Loucy (cell line): ENCODE results near the gene MAP6.
A peak's percentile ranks its signal among the peaks of the same experiment; 100 is the strongest.

Experiments
- H2AFZ ChIP-seq: fragments of 200-600 bp; sonication (generic); 2 replicates; pipeline ENCODE4 v1.6.0; 2016; ENCODE audit warnings: antibody characterized with exemption, mild to moderate bottlenecking, low read length, moderate library complexity
- H3F3A ChIP-seq: fragments of 200-600 bp; 2 replicates; pipeline ENCODE4 v1.6.0; 2016; ENCODE audit warnings: antibody characterized with exemption, low read depth, mild to moderate bottlenecking
- H3K27me3 ChIP-seq: fragments of 200-600 bp; sonication (generic); 2 replicates; pipeline ENCODE4 v1.6.1; 2014; ENCODE audit warnings: low read length, mild to moderate bottlenecking; ENCODE audit not compliant: insufficient read depth, poor library complexity, severe bottlenecking
- H3K36me3 ChIP-seq: fragments of 200-600 bp; sonication (generic); 2 replicates; pipeline ENCODE4 v1.6.1; 2016; ENCODE audit warnings: low read length; ENCODE audit not compliant: insufficient read depth
- H3K4me1 ChIP-seq: fragments of 200-600 bp; sonication (generic); 2 replicates; pipeline ENCODE4 v1.5.1; 2014; ENCODE audit warnings: low read length, mild to moderate bottlenecking; ENCODE audit not compliant: insufficient read depth, poor library complexity, severe bottlenecking
- H3K4me2 ChIP-seq: fragments of 200-600 bp; sonication (generic); 2 replicates; pipeline ENCODE4 v1.6.0; 2014; ENCODE audit warnings: antibody characterized with exemption, low read length, low read depth, mild to moderate bottlenecking; ENCODE audit not compliant: poor library complexity, severe bottlenecking
- H3K4me3 ChIP-seq: fragments of 200-600 bp; sonication (generic); 2 replicates; pipeline ENCODE4 v1.5.1; 2014; ENCODE audit warnings: low read length, mild to moderate bottlenecking, mixed read lengths; ENCODE audit not compliant: poor library complexity, severe bottlenecking
- H3K79me2 ChIP-seq: fragments of 200-600 bp; sonication (generic); 2 replicates; pipeline ENCODE4 v1.6.1; 2014; ENCODE audit warnings: low read length; ENCODE audit not compliant: insufficient read depth
- H3K9ac ChIP-seq: fragments of 200-600 bp; sonication (generic); 2 replicates; pipeline ENCODE4 v1.6.0; 2014; ENCODE audit warnings: mild to moderate bottlenecking, low read depth, low read length, moderate library complexity; ENCODE audit not compliant: poor library complexity, severe bottlenecking
- H3K9me2 ChIP-seq: fragments of 200-600 bp; sonication (generic); replicated peaks from 2 replicates; pipeline ENCODE4 v1.6.1; 2016; ENCODE audit warnings: low read depth, low read length, mixed read lengths
- H3K9me3 ChIP-seq: fragments of 200-600 bp; sonication (generic); 2 replicates; pipeline ENCODE4 v1.6.1; 2014; ENCODE audit warnings: mild to moderate bottlenecking, antibody characterized with exemption, low read length, low read depth; ENCODE audit not compliant: insufficient read depth
- H4K20me1 ChIP-seq: fragments of 200-600 bp; sonication (generic); 2 replicates; pipeline ENCODE4 v1.6.0; 2014; ENCODE audit warnings: antibody characterized with exemption, low read length, mild to moderate bottlenecking; ENCODE audit not compliant: insufficient read depth, poor library complexity, severe bottlenecking
- CTCF ChIP-seq: fragments of 200-600 bp; sonication (generic); conservative IDR thresholded peaks from 2 replicates; pipeline ENCODE4 v1.5.1; 2014; ENCODE audit warnings: mild to moderate bottlenecking, antibody characterized with exemption, low read length
- EZH2phosphoT487 ChIP-seq: fragments of 200-600 bp; IDR thresholded peaks from 2 replicates; pipeline ENCODE4 v1.6.1; 2018; ENCODE audit warnings: antibody characterized with exemption, mild to moderate bottlenecking, moderate library complexity, borderline replicate concordance

The MAP6 gene

GRCh38 chr11:75565221-75565814 is 103.5 kb downstream of the MAP6 start:
- Histone ChIP-seq H3K4me2 (no peak overlapping the region), H3K36me3 (no peaks in the 10 kb centered on the region), H2AFZ (no peak overlapping the region)

DNA sequence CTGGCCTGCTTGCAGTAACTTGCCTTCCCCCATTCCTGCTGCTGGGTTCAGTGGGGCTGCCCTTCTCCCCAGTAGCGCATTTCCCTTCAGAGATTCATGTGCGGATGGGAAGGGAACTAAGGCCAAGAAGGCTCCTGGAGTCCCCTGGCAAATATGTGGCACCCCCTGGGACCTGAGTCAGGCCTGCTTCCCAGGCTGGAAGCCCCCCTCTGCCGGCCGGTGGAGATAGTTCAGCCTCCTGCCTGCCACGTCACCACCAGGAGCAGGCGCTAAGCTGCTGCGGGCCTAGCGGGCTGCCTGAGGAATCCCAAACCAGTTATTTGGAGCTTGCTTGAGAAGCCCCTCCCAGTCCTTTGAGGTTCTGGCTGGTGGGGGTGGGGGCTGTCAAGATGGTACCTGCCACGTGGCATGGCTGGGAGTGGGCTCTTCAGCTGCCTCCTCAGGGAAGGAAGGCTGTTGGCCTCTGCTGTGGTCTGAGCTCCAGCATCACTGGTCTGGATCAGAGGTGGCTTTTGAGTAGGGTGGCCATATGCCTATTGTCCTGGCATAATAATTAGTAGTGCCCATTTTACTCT is 104.8 kb downstream of the MAP6 start:
- TF ChIP-seq EZH2phosphoT487 (no peak), CTCF (no peak)
- no peaks in the 10 kb centered on the region for H3K36me3 ChIP-seq
- H3F3A ChIP-seq: no peaks in the 10 kb centered on the region
- H3K27me3 ChIP-seq: peaks cover 21% of the 10 kb centered on the region
- H3K4me2 ChIP-seq: peak overlapping the region; percentile 71
- H2AFZ ChIP-seq: no peak overlapping the region
- no peaks in the 10 kb centered on the region for H3K9me3 ChIP-seq
- H3K79me2 ChIP-seq: no peaks in the 10 kb centered on the region
- no peak overlapping the region for H3K4me3 ChIP-seq
- no peak overlapping the region for H3K9ac ChIP-seq
- H4K20me1 ChIP-seq: no peaks in the 10 kb centered on the region
- H3K9me2 ChIP-seq: no peaks in the 10 kb centered on the region
- H3K4me1 ChIP-seq: peaks cover 4% of the 10 kb centered on the region

More at GRCh38 chr11:75565221-75565814, 103.5 kb downstream of the MAP6 start:
- Histone ChIP-seq H3K9me3 (no peaks in the 10 kb centered on the region), H3K4me3 (no peak overlapping the region), H3K27me3 (peaks cover 21% of the 10 kb centered on the region), H3K9ac (no peak overlapping the region), H3K4me1 (peaks cover 4% of the 10 kb centered on the region), H3F3A (no peaks in the 10 kb centered on the region), H4K20me1 (no peaks in the 10 kb centered on the region), H3K79me2 (no peaks in the 10 kb centered on the region), H3K9me2 (no peaks in the 10 kb centered on the region)
- TF ChIP-seq EZH2phosphoT487: no peak
- TF ChIP-seq CTCF: no peak

DNA sequence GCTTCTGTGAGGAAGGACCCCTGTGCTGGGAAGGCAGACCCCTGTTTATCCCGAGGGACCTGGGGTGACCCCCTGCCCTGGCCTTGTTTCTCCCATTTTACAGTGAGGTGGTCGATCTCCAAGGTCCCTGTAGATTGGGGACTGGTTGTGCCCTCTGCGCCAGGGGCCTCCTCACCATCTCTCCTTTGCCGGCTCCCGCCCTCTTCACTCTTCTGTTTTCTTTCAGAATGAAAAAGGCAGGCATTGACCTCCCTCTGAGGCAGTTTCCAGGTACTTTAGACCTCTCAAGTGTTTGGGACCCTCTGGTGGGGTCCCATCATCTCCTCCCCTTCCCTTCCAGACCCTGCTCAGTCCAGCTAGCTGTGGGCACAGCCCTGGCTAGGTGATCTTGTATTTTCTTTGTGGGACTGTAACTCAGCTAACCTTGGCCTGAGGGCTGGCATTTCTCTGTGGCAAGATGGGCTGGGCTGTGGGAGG is 105.3 kb downstream of the MAP6 start:
- Histone ChIP-seq H3K36me3 (no peaks in the 10 kb centered on the region), H3K9me2 (no peaks in the 10 kb centered on the region), H3K79me2 (no peaks in the 10 kb centered on the region), H3K4me3 (peak overlapping the region; percentile 78), H2AFZ (no peak overlapping the region), H3K9ac (peak overlapping the region; percentile 77), H3K4me1 (peaks cover 4% of the 10 kb centered on the region), H3K4me2 (peak overlapping the region; percentile 71), H4K20me1 (no peaks in the 10 kb centered on the region), H3K27me3 (peaks cover 21% of the 10 kb centered on the region), H3F3A (no peaks in the 10 kb centered on the region), H3K9me3 (no peaks in the 10 kb centered on the region)
- TF ChIP-seq CTCF: no peak
